ENCODE results near the gene AKNA. TPM values are rescaled to one million over a fixed set of nuclear protein-coding genes. Genes with fewer than 3 reads are reported as not detected.

Gene AKNA
- total RNA-seq, 1 donor from 2014 or later = 16.0 TPM

GRCh38 chr9:114348261-114348905 lies 39.4 kb downstream of the AKNA start:
- Histone ChIP-seq H4K20me1 (ENCODE audit: insufficient read depth, low read length) (no peaks in the 10 kb centered on the region), H2AFZ (ENCODE audit: low read depth, low read length) (peak overlapping the region; percentile 32), H3K4me1 (ENCODE audit: insufficient read depth, low read length) (peaks cover 15% of the 10 kb centered on the region), H3K9me3 (ENCODE audit: insufficient read depth, low read depth, low read length) (no peaks in the 10 kb centered on the region), H3K9ac (ENCODE audit: low read length) (peak overlapping the region; percentile 60), H3K36me3 (ENCODE audit: insufficient read depth, low read length) (peaks cover 20% of the 10 kb centered on the region), H3K4me3 (ENCODE audit: insufficient read depth, low read depth, low read length) (no peak overlapping the region), H3K27me3 (ENCODE audit: insufficient read depth, low read length) (no peaks in the 10 kb centered on the region), H3K27ac (ENCODE audit: low read depth, low read length) (peak overlapping the region; percentile 74), H3K4me2 (ENCODE audit: low read length) (peak overlapping the region; percentile 70), H3K79me2 (ENCODE audit: insufficient read depth, low read length) (no peaks in the 10 kb centered on the region)
- no peak for FAIRE-seq
- Mint-ChIP-seq H3K27ac (ENCODE audit: unreplicated experiment) (peak overlapping the region; percentile 93), H3K4me3 (ENCODE audit: unreplicated experiment) (peak overlapping the region; percentile 4), H3K9me3 (ENCODE audit: unreplicated experiment) (no peaks in the 10 kb centered on the region), H3K36me3 (ENCODE audit: low read depth, unreplicated experiment) (peaks cover 40% of the 10 kb centered on the region), H3K27me3 (ENCODE audit: low read depth, unreplicated experiment) (no peaks in the 10 kb centered on the region), H3K4me1 (ENCODE audit: low read depth, unreplicated experiment) (peaks cover 22% of the 10 kb centered on the region)
- no peak for DNase-seq (ENCODE audit: low read depth)
- no peak for TF ChIP-seq CTCF (IDR thresholded peaks at IDR 0.05; ENCODE audit: insufficient read depth, low read depth, low read length)
- TF ChIP-seq EZH2 (IDR thresholded peaks at IDR 0.05; ENCODE audit: insufficient read depth, low read length) = no peak

- H3K36me3 Mint-ChIP-seq (ENCODE audit: low read depth, unreplicated experiment) = peaks cover 41% of the 10 kb centered on the region
- Histone ChIP-seq H4K20me1 (ENCODE audit: insufficient read depth, low read length) (no peaks in the 10 kb centered on the region), H3K27me3 (ENCODE audit: insufficient read depth, low read length) (no peaks in the 10 kb centered on the region), H3K9ac (ENCODE audit: low read length) (no peak overlapping the region), H3K9me3 (ENCODE audit: insufficient read depth, low read depth, low read length) (no peaks in the 10 kb centered on the region), H3K4me3 (ENCODE audit: insufficient read depth, low read depth, low read length) (no peak overlapping the region), H3K4me1 (ENCODE audit: insufficient read depth, low read length) (peaks cover 15% of the 10 kb centered on the region), H3K4me2 (ENCODE audit: low read length) (no peak overlapping the region), H3K79me2 (ENCODE audit: insufficient read depth, low read length) (no peaks in the 10 kb centered on the region), H3K27ac (ENCODE audit: low read depth, low read length) (no peak overlapping the region), H2AFZ (ENCODE audit: low read depth, low read length) (no peak overlapping the region), H3K36me3 (ENCODE audit: insufficient read depth, low read length) (peaks cover 20% of the 10 kb centered on the region)
- no peaks in the 10 kb centered on the region for H3K9me3 Mint-ChIP-seq (ENCODE audit: unreplicated experiment)
- no peak for DNase-seq (ENCODE audit: low read depth)
- peak overlapping the region; percentile 93 for H3K27ac Mint-ChIP-seq (ENCODE audit: unreplicated experiment)
- H3K27me3 Mint-ChIP-seq (ENCODE audit: low read depth, unreplicated experiment) = no peaks in the 10 kb centered on the region
- H3K4me3 Mint-ChIP-seq (ENCODE audit: unreplicated experiment) = no peak overlapping the region
- peaks cover 22% of the 10 kb centered on the region for H3K4me1 Mint-ChIP-seq (ENCODE audit: low read depth, unreplicated experiment)
- TF ChIP-seq CTCF (IDR thresholded peaks at IDR 0.05; ENCODE audit: insufficient read depth, low read depth, low read length) = no peak
- no peak for TF ChIP-seq EZH2 (IDR thresholded peaks at IDR 0.05; ENCODE audit: insufficient read depth, low read length)
- no peak for FAIRE-seq
Measured at GRCh38 chr9:114347675-114348074, 40.1 kb downstream of the AKNA start.

- Histone ChIP-seq H3K27me3 (ENCODE audit: insufficient read depth, low read length) (no peaks in the 10 kb centered on the region), H3K79me2 (ENCODE audit: insufficient read depth, low read length) (no peaks in the 10 kb centered on the region), H3K4me2 (ENCODE audit: low read length) (no peak overlapping the region), H2AFZ (ENCODE audit: low read depth, low read length) (no peak overlapping the region), H4K20me1 (ENCODE audit: insufficient read depth, low read length) (no peaks in the 10 kb centered on the region), H3K4me3 (ENCODE audit: insufficient read depth, low read depth, low read length) (no peak overlapping the region), H3K4me1 (ENCODE audit: insufficient read depth, low read length) (peaks cover 15% of the 10 kb centered on the region), H3K36me3 (ENCODE audit: insufficient read depth, low read length) (peaks cover 20% of the 10 kb centered on the region), H3K27ac (ENCODE audit: low read depth, low read length) (no peak overlapping the region), H3K9me3 (ENCODE audit: insufficient read depth, low read depth, low read length) (no peaks in the 10 kb centered on the region), H3K9ac (ENCODE audit: low read length) (no peak overlapping the region)
- H3K36me3 Mint-ChIP-seq (ENCODE audit: low read depth, unreplicated experiment) = peaks cover 46% of the 10 kb centered on the region
- peaks cover 2% of the 10 kb centered on the region for H3K9me3 Mint-ChIP-seq (ENCODE audit: unreplicated experiment)
- DNase-seq (ENCODE audit: low read depth) (no peak), FAIRE-seq (no peak)
- H3K27ac Mint-ChIP-seq (ENCODE audit: unreplicated experiment) = no peak overlapping the region
- H3K4me1 Mint-ChIP-seq (ENCODE audit: low read depth, unreplicated experiment) = peaks cover 22% of the 10 kb centered on the region
- H3K27me3 Mint-ChIP-seq (ENCODE audit: low read depth, unreplicated experiment) = no peaks in the 10 kb centered on the region
- H3K4me3 Mint-ChIP-seq (ENCODE audit: unreplicated experiment) = no peak overlapping the region
- TF ChIP-seq CTCF (IDR thresholded peaks at IDR 0.05; ENCODE audit: insufficient read depth, low read depth, low read length) (no peak), EZH2 (IDR thresholded peaks at IDR 0.05; ENCODE audit: insufficient read depth, low read length) (no peak)
Measured at GRCh38 chr9:114346146-114346545, 41.6 kb downstream of the AKNA start.
